Right forelimb (tissue), 1 donor: ENCODE results near the gene GALNT9.

Experiments
- DNase-seq: peaks from one replicate; pipeline ENCODE4 v3.0.0-alpha.2; 2018

The GALNT9 gene

GRCh38 chr12:132292328-132293319 lies 36.8 kb downstream of the GALNT9 start:
- no peak for DNase-seq

GRCh38 chr12:132291402-132292175 lies 37.8 kb downstream of the GALNT9 start:
- no peak for DNase-seq

GRCh38 chr12:132290203-132290540 lies 39.2 kb downstream of the GALNT9 start:
- no peak for DNase-seq

- no peak for DNase-seq
Measured at GRCh38 chr12:132289356-132290202, 39.8 kb downstream of the GALNT9 start.

- DNase-seq: no peak
Measured at GRCh38 chr12:132288516-132289215, 40.7 kb downstream of the GALNT9 start.

GRCh38 chr12:132287391-132288238 lies 41.8 kb downstream of the GALNT9 start:
- DNase-seq: no peak

GRCh38 chr12:132286912-132287311 lies 42.5 kb downstream of the GALNT9 start:
- DNase-seq: no peak

- peak; percentile 85 for DNase-seq
Measured at GRCh38 chr12:132285991-132286681, 43.3 kb downstream of the GALNT9 start.

- no peak for DNase-seq
Measured at GRCh38 chr12:132284827-132285741, 44.3 kb downstream of the GALNT9 start.

- no peak for DNase-seq
Measured at GRCh38 chr12:132284071-132284826, 45.1 kb downstream of the GALNT9 start.

- DNase-seq: no peak
Measured at GRCh38 chr12:132282950-132283771, 46.2 kb downstream of the GALNT9 start.

GRCh38 chr12:132282031-132282949 lies 47.1 kb downstream of the GALNT9 start:
- no peak for DNase-seq

- DNase-seq: no peak
Measured at GRCh38 chr12:132281038-132281437, 48.4 kb downstream of the GALNT9 start.

- no peak for DNase-seq
Measured at GRCh38 chr12:132280406-132280805, 49.0 kb downstream of the GALNT9 start.

- no peak for DNase-seq
Measured at GRCh38 chr12:132279930-132280329, 49.5 kb downstream of the GALNT9 start.

- peak; percentile 82 for DNase-seq
Measured at GRCh38 chr12:132279184-132279889, 50.1 kb downstream of the GALNT9 start.
